HCT116 (cell line): ENCODE data around the gene KIAA0319L. TPM values are rescaled to one million over a fixed set of nuclear protein-coding genes. Genes with fewer than 3 reads are reported as not detected.

Experiments used
- ATAC-seq: fragments of 200-7000 bp; cut with Tn5 transposase; 2 replicates; pipeline ENCODE4 v1.9.1; 2020; ENCODE audit warnings: mild to moderate bottlenecking, moderate library complexity
- BruUV-seq: library from RNA; stranded (reverse); fragments of 400-500 nt; replicated peaks from 2 replicates; lab custom pipeline; 2021; lab: Mats Ljungman, UMichigan
- CTCF ChIA-PET: fragments of 300-600 bp; sonication (Branson Sonifier 250); formaldehyde crosslinking; loops from one replicate; lab custom pipeline; 2021; ENCODE audit warnings: antibody characterized with exemption; lab: Charles Lee
- POLR2A ChIA-PET: fragments of 300-600, 350-600 bp; sonication (Branson Sonifier 250); formaldehyde crosslinking; loops from one replicate; lab custom pipeline; 2021; ENCODE audit warnings: antibody characterized with exemption; lab: Charles Lee
- RAD21 ChIA-PET, 2 experiments: fragments of 300-600 bp; sonication (Branson Sonifier 250); formaldehyde crosslinking; loops; one replicate each; lab custom pipeline; 2023; ENCODE audit warnings: low total read pairs in 2 of 2; ENCODE audit not compliant: uncharacterized antibody in 2 of 2, unreplicated experiment in 2 of 2, low non-redundant PET in 1 of 2; lab: Charles Lee
- DNase-seq: peaks from one replicate; pipeline ENCODE4 v3.0.0-alpha.2; 2010; ENCODE audit warnings: low read depth, low spot score
- H2AFZ ChIP-seq: fragments of 200-600 bp; shearing (Covaris generic), sonication (generic); 2 replicates; pipeline ENCODE4 v1.6.1; 2017; ENCODE audit warnings: low read depth, mixed run types, mixed read lengths, antibody characterized with exemption, low read length; ENCODE audit not compliant: poor library complexity, severe bottlenecking
- H3K27ac ChIP-seq: 2 replicates; pipeline ENCODE4 v1.5.1; 2012; ENCODE audit warnings: low read depth, low read length
- H3K27me3 ChIP-seq: fragments of 200-600 bp; sonication (generic); 2 replicates; pipeline ENCODE4 v1.6.1; 2016; ENCODE audit warnings: mixed run types, low read length, mixed read lengths; ENCODE audit not compliant: insufficient read depth
- H3K36me3 ChIP-seq, 2 experiments: fragments of 200-500 bp in 1 of 2; fragments of 200-600 bp in 1 of 2; sonication (Bioruptor generic) in 1 of 2; sonication (generic) in 1 of 2; 2 replicates each; pipeline versions ENCODE4 v1.5.1 to v1.6.1; 2014 to 2016; ENCODE audit warnings: low read length in 2 of 2, inconsistent platforms in 1 of 2, mixed read lengths in 1 of 2, mixed run types in 1 of 2; ENCODE audit not compliant: insufficient read depth in 2 of 2, control insufficient read depth in 1 of 2
- H3K4me1 ChIP-seq, 2 experiments: fragments of 200-600 bp in 1 of 2; sonication (generic) in 1 of 2; 2 replicates each; pipeline versions ENCODE4 v1.5.1 to v1.6.1; 2012 to 2017; ENCODE audit warnings: low read length in 2 of 2, inconsistent platforms in 1 of 2, mild to moderate bottlenecking in 1 of 2, mixed read lengths in 1 of 2, mixed run types in 1 of 2, moderate library complexity in 1 of 2; ENCODE audit not compliant: insufficient read depth in 2 of 2, control insufficient read depth in 1 of 2
- H3K4me2 ChIP-seq: fragments of 200-600 bp; sonication (generic); 2 replicates; pipeline ENCODE4 v1.6.1; 2017; ENCODE audit warnings: mixed run types, low read length, mixed read lengths
- H3K4me3 ChIP-seq, 2 experiments: fragments of 200-600 bp in 1 of 2; sonication (generic) in 1 of 2; replicated peaks in 1 of 2; 2 replicates each; pipeline ENCODE4 v1.5.1; 2011 to 2016; ENCODE audit warnings: low read length in 2 of 2, control low read depth in 1 of 2, low read depth in 1 of 2, mild to moderate bottlenecking in 1 of 2, mixed read lengths in 1 of 2, mixed run types in 1 of 2
- H3K79me2 ChIP-seq: fragments of 200-600 bp; sonication (generic); 2 replicates; pipeline ENCODE4 v1.6.1; 2017; ENCODE audit warnings: mild to moderate bottlenecking, mixed run types, low read length, moderate library complexity, mixed read lengths; ENCODE audit not compliant: insufficient read depth
- H3K9ac ChIP-seq: fragments of 200-600 bp; sonication (generic); 2 replicates; pipeline ENCODE4 v1.6.1; 2016; ENCODE audit warnings: low read length, mixed read lengths
- H3K9me2 ChIP-seq: fragments of 200-600 bp; sonication (generic), shearing (Covaris generic); 2 replicates; pipeline ENCODE4 v1.6.1; 2017; ENCODE audit warnings: mixed run types, mild to moderate bottlenecking, moderate library complexity; ENCODE audit not compliant: insufficient read depth
- H3K9me3 ChIP-seq, 2 experiments: fragments of 200-500 bp in 1 of 2; fragments of 200-600 bp in 1 of 2; sonication (Bioruptor generic) in 1 of 2; sonication (generic) in 1 of 2; 2 replicates each; pipeline ENCODE4 v1.6.1; 2014 to 2017; ENCODE audit warnings: low read length in 2 of 2, mixed read lengths in 2 of 2, inconsistent platforms in 1 of 2, low read depth in 1 of 2, mild to moderate bottlenecking in 1 of 2, mixed run types in 1 of 2, moderate library complexity in 1 of 2; ENCODE audit not compliant: control insufficient read depth in 1 of 2, insufficient read depth in 1 of 2
- H4K20me1 ChIP-seq: fragments of 200-600 bp; sonication (generic), shearing (Covaris generic); 2 replicates; pipeline ENCODE4 v1.6.1; 2017; ENCODE audit warnings: mixed run types, mild to moderate bottlenecking, moderate library complexity; ENCODE audit not compliant: insufficient read depth
- CEBPB ChIP-seq: IDR thresholded peaks from 2 replicates; pipeline ENCODE4 v1.6.1; 2012; ENCODE audit warnings: low read depth
- JUND ChIP-seq: IDR thresholded peaks from 2 replicates; pipeline ENCODE4 v1.6.1; 2012
- POLR2AphosphoS5 ChIP-seq: IDR thresholded peaks from 2 replicates; pipeline ENCODE4 v1.6.1; 2011; ENCODE audit warnings: mild to moderate bottlenecking, low read depth, low read length, moderate library complexity
- SIN3A ChIP-seq: IDR thresholded peaks from 2 replicates; pipeline ENCODE4 v1.6.1; 2012; ENCODE audit warnings: low read depth
- SP1 ChIP-seq: IDR thresholded peaks from 2 replicates; pipeline ENCODE4 v1.6.1; 2012; ENCODE audit warnings: low read depth
- TCF7L2 ChIP-seq: IDR thresholded peaks from 2 replicates; pipeline ENCODE4 v1.7.0; 2011; ENCODE audit warnings: borderline replicate concordance, inconsistent platforms; ENCODE audit not compliant: insufficient read depth, insufficient read length; ENCODE audit errors: extremely low read depth
- YY1 ChIP-seq: IDR thresholded peaks from 2 replicates; pipeline ENCODE4 v1.6.1; 2011; ENCODE audit warnings: low read length, low read depth, moderate library complexity, mild to moderate bottlenecking; ENCODE audit not compliant: insufficient replicate concordance; ENCODE audit errors: extremely low read depth
- ZFX ChIP-seq: fragments of 450-650 bp; IDR thresholded peaks from 2 replicates; pipeline ENCODE4 v1.6.1; 2017
- ZNF274 ChIP-seq: fragments of 200-500 bp; sonication (Bioruptor generic); IDR thresholded peaks from 2 replicates; pipeline ENCODE4 v1.6.1; 2014; ENCODE audit warnings: mild to moderate bottlenecking, low read depth, low read length, inconsistent platforms
- intact Hi-C: fragments of 100-400 bp; cut with micrococcal nuclease; formaldehyde crosslinking; loops from 2 replicates; pipeline ENCODE4 v1.10.0; 2022
- total RNA-seq: library from RNA; stranded (reverse); gene quantifications from one replicate; pipeline ENCODE4 v1.2.1, GENCODE V29; 2021; ENCODE audit not compliant: unreplicated experiment
- TF ChIP-seq, protein P1 (sequence below): IDR thresholded peaks from 2 replicates; pipeline ENCODE4 v1.6.1; 2012
- TF ChIP-seq, protein P2 (sequence below): IDR thresholded peaks from 2 replicates; pipeline ENCODE4 v1.6.1; 2012

Gene KIAA0319L
- total RNA-seq, 1 experiment from 2014 or later = 35.6 TPM

DNA sequence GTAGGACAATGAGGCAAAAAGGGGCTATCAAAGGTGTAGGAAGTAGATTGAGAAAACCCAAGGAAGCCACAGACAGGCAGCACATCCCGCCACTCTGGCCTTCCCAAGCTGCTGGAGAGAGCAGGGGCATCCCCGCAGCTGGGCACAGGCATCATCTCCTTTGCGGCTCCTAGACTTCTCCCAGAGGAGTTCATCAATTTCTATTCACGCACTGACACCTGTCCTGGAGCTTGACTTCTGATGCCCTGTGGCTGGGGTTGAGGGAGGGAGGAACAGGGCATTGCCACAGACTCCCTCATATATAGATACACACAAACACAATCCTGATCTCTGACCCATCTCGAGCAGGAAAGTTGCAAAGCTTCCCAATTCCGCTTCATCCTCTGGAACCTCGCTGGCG lies 14.1 kb upstream of the KIAA0319L start:
- ChIA-PET RAD21 (no interaction called here), CTCF (interaction anchor here (1.9 kb wide), 2 partner anchors 144 to 156 kb away, joined by 7 to 12 read pairs; no protein-coding TSS in a partner anchor), POLR2A (interaction anchor here (1.3 kb wide), 1 partner anchor 156 kb away, joined by 5 read pairs; no protein-coding TSS in a partner anchor)
- Histone ChIP-seq H3K4me1 (peaks cover 20 to 39% of the 10 kb centered on the region in 2 experiments; a peak in 3 of 4 replicates), H4K20me1 (no peaks in the 10 kb centered on the region), H3K9me3 (no peaks in the 10 kb centered on the region), H2AFZ (no peak overlapping the region), H3K36me3 (no peaks in the 10 kb centered on the region), H3K4me3 (no peak overlapping the region), H3K27ac (no peak overlapping the region), H3K79me2 (no peaks in the 10 kb centered on the region), H3K4me2 (no peak overlapping the region), H3K27me3 (no peaks in the 10 kb centered on the region), H3K9ac (no peak overlapping the region), H3K9me2 (no peaks in the 10 kb centered on the region)
- ATAC-seq = no peak
- BruUV-seq = no TSS peak
- intact Hi-C loops = loop anchor here (5.0 kb wide), 1 partner anchor 71 kb away; the partner anchor contains the start of gene PSMB2
- DNase-seq = no peak
- no peak for TF ChIP-seq CEBPB
- no peak for TF ChIP-seq JUND
- no peak for TF ChIP-seq SIN3A
- TF ChIP-seq, protein P1, sequence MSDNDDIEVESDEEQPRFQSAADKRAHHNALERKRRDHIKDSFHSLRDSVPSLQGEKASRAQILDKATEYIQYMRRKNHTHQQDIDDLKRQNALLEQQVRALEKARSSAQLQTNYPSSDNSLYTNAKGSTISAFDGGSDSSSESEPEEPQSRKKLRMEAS = no peak
- TF ChIP-seq ZNF274 = no peak
- no peak for TF ChIP-seq ZFX
- TF ChIP-seq, protein P2, sequence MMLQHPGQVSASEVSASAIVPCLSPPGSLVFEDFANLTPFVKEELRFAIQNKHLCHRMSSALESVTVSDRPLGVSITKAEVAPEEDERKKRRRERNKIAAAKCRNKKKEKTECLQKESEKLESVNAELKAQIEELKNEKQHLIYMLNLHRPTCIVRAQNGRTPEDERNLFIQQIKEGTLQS = no peak
- no peak for TF ChIP-seq POLR2AphosphoS5
- no peak for TF ChIP-seq YY1
- no peak for TF ChIP-seq SP1
- TF ChIP-seq TCF7L2 = no peak
